ENCODE data around the gene YBEY. TPM values are rescaled to one million over a fixed set of nuclear protein-coding genes. Genes with fewer than 3 reads are reported as not detected.

The YBEY gene
- total RNA-seq, 2 donors from 2014 or later, result 8.1 to 10.9 TPM

DNA sequence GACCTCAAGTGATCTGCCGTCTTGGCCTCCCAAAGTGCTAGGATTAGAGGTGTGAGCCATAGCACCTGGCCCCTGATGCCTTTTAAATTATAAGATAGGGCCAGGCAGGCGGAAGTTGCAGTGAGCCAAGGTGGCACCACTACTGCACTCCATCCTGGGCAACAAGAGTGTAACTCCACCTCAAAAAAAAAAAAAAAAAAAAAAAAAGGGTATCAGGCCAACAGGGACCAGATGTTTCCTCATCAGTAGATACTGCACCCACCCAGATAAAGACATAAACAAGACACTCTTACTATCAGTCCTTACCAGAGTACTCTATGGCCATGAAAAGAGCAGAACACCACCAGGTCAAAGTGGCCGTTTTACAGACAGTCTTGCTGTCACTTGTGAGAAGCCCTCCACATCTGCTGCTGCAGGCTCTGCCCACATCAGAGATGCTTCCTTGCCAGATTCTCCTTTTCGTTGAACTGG is 34.2 kb downstream of the YBEY start:
- Mint-ChIP-seq H3K27ac (no peak overlapping the region), H3K4me1 (ENCODE audit: low read depth in 2 of 2) (peaks cover 11 to 14% of the 10 kb centered on the region in 2 donors), H3K9me3 (no peaks in the 10 kb centered on the region), H3K4me3 (no peak overlapping the region), H3K27me3 (no peaks in the 10 kb centered on the region), H3K36me3 (no peaks in the 10 kb centered on the region)
- DNase-seq (ENCODE audit: low spot score) (no peak), ATAC-seq (no peak)

DNA sequence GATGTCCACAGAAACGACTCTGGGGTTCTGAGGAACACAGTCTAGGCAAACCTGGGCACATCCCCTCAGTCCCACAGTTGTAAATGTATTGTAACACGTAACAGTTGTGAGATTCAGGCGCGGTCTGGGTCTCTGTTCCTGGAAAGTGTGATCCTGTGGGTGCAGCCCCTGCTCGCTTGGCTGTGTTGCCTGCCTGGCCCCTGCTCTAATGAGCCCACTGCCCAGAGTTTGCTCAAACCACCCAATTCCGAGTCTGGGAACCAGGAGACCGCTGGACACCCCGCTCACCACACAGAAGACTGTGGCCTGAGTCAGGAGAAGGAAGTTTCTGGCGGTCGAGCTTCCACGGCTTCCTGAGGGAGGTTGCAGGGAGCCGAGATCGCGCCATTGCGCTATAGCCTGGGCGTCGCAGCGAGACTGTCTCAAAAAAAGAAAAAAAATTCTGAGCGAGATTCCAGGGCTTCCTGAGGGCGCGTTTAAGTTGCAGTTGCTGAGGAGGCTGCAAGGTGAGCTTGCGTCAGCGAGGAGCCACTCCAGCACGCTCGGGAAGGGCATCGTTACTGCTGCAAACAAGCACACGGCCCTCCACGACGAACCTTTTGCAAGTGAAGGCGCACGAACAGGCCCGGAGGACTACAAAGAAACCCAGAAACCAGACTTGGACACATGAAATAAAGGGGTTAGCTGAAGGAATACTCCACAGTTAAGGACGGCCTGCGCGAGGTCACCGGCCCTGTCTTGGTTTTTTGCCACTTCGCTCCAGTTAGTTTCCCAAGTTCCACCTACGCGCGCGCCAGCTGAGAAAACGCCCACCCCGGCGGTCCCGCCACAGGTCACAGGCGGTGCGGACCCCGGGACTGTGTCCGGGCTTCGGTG is 36.4 kb downstream of the YBEY start:
- DNase-seq (ENCODE audit: low spot score) (no peak), ATAC-seq (no peak)
- Mint-ChIP-seq H3K36me3 (peaks cover 6% of the 10 kb centered on the region), H3K27ac (peak overlapping the region; percentile 86 to 91), H3K27me3 (no peaks in the 10 kb centered on the region), H3K9me3 (no peaks in the 10 kb centered on the region), H3K4me1 (ENCODE audit: low read depth in 2 of 2) (peaks cover 20 to 24% of the 10 kb centered on the region in 2 donors), H3K4me3 (peak overlapping the region; percentile 86)

DNA sequence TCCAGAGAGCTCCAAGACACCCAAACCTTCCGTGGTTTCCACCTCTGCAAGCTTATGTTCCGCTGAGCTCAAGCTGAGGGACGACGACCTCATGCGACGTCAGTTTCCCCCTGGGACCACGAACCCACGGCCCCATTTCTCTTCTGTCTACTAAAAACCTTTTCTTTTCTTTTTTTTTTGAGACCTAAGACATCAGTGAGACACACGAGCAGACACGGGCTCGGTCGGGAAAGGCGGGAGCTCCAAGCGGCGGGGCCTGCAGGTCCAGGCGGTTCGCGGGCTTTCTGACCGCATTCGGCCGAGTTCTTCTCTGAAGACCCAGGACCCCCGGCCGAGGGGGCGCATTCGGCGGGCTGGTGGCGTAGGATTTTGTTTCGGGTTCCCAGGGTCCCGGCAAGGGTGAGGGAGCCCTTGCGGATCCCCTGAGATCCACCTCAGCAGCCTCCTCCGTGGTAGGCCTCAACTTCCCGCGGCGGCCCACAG is 37.1 kb downstream of the YBEY start:
- peaks cover 20 to 24% of the 10 kb centered on the region in 2 donors for H3K4me1 Mint-ChIP-seq (ENCODE audit: low read depth in 2 of 2)

GRCh38 chr21:46323710-46324389 is 37.7 kb downstream of the YBEY start, which contains the start of the genes C21orf58 and PCNT:
Gene C21orf58, minus strand, starts transcription at chr21:46323870. Its CDS starts 1,132 bp downstream, at chr21:46322738.
Gene PCNT, plus strand, starts transcription at chr21:46324156. Its CDS starts 73 bp downstream, at chr21:46324229.
- peaks cover 10% of the 10 kb centered on the region for H3K36me3 Mint-ChIP-seq
- ATAC-seq, result peak; percentile 91 to 94

More for the DNA sequence above, 37.1 kb downstream of the YBEY start:
- Mint-ChIP-seq H3K27ac (peak overlapping the region; percentile 86 to 91), H3K4me3 (peak overlapping the region; percentile 86), H3K27me3 (no peaks in the 10 kb centered on the region), H3K36me3 (peaks cover 9% of the 10 kb centered on the region), H3K9me3 (no peaks in the 10 kb centered on the region)
- DNase-seq (ENCODE audit: low spot score) (no peak), ATAC-seq (no peak)

DNA sequence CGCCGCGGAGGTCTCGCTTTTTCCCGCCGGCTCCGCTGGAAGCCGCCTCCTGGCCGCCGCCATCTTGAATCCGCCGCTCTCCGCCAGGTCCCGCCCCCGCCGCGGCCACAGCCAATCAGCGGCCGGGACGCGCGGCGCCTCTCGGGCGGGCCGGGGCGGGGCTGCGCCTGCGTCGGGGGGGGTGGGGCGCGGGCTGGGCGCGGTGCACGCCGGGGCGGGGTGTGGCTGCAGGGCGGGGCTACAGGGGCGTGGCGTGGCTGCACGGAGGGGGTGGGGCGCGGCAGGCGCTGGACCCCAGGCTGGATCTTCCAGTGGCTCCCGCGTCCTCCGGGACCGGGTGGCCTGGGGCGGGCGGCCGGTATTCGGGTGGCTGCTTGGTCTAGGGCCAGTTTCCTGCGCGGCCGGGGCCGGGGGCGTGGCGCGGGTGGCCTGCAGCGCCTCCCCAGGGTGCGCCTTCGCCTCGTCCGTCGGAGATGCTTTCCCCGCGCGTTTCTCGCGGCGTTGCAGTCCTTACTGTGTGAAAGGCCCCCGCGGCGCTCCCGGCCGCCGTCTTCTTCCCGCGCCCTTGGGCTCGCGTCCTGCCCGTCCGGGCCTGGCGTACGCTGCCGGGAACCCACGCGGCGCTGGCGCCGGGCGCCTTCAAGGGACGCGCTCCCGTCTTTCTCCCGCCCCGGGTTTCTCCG is 38.4 kb downstream of the YBEY start:
- no peaks in the 10 kb centered on the region for H3K9me3 Mint-ChIP-seq
- DNase-seq (ENCODE audit: low spot score) (peak; percentile 92), ATAC-seq (peak; percentile 90 to 91)
- H3K27me3 Mint-ChIP-seq, result no peaks in the 10 kb centered on the region
- H3K4me3 Mint-ChIP-seq, result peak overlapping the region; percentile 86
- peaks cover 10% of the 10 kb centered on the region for H3K36me3 Mint-ChIP-seq
- peak overlapping the region; percentile 86 to 91 for H3K27ac Mint-ChIP-seq
- H3K4me1 Mint-ChIP-seq (ENCODE audit: low read depth in 2 of 2), result peaks cover 20 to 24% of the 10 kb centered on the region in 2 donors

More at GRCh38 chr21:46323710-46324389, 37.7 kb downstream of the YBEY start, which contains the start of the genes C21orf58 and PCNT:
- DNase-seq (ENCODE audit: low spot score), result peak; percentile 99
- Mint-ChIP-seq H3K27me3 (no peaks in the 10 kb centered on the region), H3K9me3 (no peaks in the 10 kb centered on the region), H3K4me1 (ENCODE audit: low read depth in 2 of 2) (peaks cover 20 to 24% of the 10 kb centered on the region in 2 donors), H3K27ac (peak within 1 kb of the TSS; percentile 86 to 91), H3K4me3 (peak within 1 kb of the TSS; percentile 86)

DNA sequence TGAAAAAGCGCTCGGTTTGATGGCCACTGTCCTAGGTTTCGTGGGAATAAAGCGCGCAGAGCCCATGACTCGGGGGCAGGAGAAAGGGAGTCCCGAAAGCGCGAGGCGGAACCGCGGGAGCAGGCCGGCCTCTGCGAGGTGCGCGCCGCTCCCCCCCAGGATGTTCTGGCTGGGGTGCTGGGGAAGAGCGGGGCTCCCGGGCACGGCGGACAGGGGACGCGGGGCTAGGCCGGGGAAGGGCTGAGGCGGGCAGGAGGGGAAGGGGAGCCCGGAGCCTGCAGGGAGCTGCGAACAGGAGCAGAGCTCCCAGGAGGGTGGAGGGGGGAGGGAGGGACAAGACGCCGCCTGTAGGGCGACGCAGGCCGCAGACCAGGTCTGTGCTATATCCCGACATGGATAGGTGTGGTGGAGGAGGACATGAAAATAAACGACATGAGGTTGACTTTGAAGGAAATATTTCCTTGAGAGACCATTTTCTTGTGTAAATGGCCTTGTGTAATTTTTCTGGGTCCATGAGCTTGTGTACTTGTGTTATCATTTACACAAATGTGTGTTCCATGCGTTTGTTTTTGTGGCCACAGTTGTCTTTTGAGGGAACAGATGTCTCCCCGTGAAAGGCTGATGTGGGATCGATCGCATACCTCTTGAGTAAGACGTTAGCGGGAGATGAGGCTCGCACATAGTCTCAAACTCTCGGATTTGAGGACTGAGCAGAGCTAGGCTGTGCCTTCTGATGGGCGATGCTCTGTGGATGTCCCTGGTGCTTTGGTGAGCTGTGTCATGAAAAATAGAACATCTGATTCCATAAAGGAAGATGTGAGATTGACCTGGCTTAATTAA is 39.2 kb downstream of the YBEY start:
- DNase-seq (ENCODE audit: low spot score) (no peak), ATAC-seq (peak in 1 of 2 donors; percentile 15)
- Mint-ChIP-seq H3K27ac (peak overlapping the region; percentile 26 to 61), H3K36me3 (peaks cover 10% of the 10 kb centered on the region), H3K27me3 (no peaks in the 10 kb centered on the region), H3K9me3 (no peaks in the 10 kb centered on the region), H3K4me3 (peak overlapping the region; percentile 86), H3K4me1 (ENCODE audit: low read depth in 2 of 2) (peaks cover 20 to 24% of the 10 kb centered on the region in 2 donors)

GRCh38 chr21:46326110-46326703 is 40.1 kb downstream of the YBEY start:
- DNase-seq (ENCODE audit: low spot score) (no peak), ATAC-seq (no peak)
- Mint-ChIP-seq H3K9me3 (no peaks in the 10 kb centered on the region), H3K27me3 (no peaks in the 10 kb centered on the region), H3K4me3 (peak overlapping the region; percentile 86), H3K4me1 (ENCODE audit: low read depth in 2 of 2) (peaks cover 20 to 30% of the 10 kb centered on the region in 2 donors), H3K36me3 (peaks cover 17% of the 10 kb centered on the region), H3K27ac (peak overlapping the region in 1 of 2 donors; percentile 61)

DNA sequence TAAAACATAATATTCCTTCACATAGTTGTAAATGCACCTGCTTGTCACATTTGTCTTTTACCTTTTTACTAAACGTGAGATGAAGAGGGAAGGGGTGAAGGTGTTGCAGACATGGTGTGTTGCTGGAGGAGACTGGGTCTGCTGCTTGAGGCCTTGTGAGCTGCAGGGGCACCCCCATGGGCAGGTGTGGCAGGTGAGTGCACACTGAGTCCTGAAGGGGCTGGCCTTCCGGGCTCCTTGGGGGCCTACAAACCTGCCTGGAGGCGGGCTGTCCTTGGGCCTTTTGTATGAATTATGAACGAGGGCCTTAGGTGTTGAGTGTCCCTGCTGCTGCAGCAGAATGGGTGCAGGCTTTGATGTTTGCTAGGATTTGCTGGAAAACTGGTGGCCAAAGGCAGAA is 41.6 kb downstream of the YBEY start:
- ATAC-seq (no peak), DNase-seq (ENCODE audit: low spot score) (no peak)
- Mint-ChIP-seq H3K36me3 (peaks cover 17% of the 10 kb centered on the region), H3K27me3 (no peaks in the 10 kb centered on the region), H3K27ac (no peak overlapping the region), H3K4me3 (no peak overlapping the region), H3K4me1 (ENCODE audit: low read depth in 2 of 2) (peaks cover 13 to 22% of the 10 kb centered on the region in 2 donors), H3K9me3 (no peaks in the 10 kb centered on the region)

GRCh38 chr21:46328151-46328550 is 42.0 kb downstream of the YBEY start:
- peaks cover 17% of the 10 kb centered on the region for H3K36me3 Mint-ChIP-seq
- ATAC-seq, result no peak
- no peak for DNase-seq (ENCODE audit: low spot score)
- no peaks in the 10 kb centered on the region for H3K27me3 Mint-ChIP-seq
- no peak overlapping the region for H3K27ac Mint-ChIP-seq
- H3K4me1 Mint-ChIP-seq (ENCODE audit: low read depth in 2 of 2), result peaks cover 13 to 19% of the 10 kb centered on the region in 2 donors
- no peaks in the 10 kb centered on the region for H3K9me3 Mint-ChIP-seq
- no peak overlapping the region for H3K4me3 Mint-ChIP-seq

- no peaks in the 10 kb centered on the region for H3K27me3 Mint-ChIP-seq
- H3K4me3 Mint-ChIP-seq, result no peak overlapping the region
- H3K4me1 Mint-ChIP-seq (ENCODE audit: low read depth in 2 of 2), result peaks cover 13 to 18% of the 10 kb centered on the region in 2 donors
- no peak for DNase-seq (ENCODE audit: low spot score)
- no peak overlapping the region for H3K27ac Mint-ChIP-seq
- peaks cover 17% of the 10 kb centered on the region for H3K36me3 Mint-ChIP-seq
- H3K9me3 Mint-ChIP-seq, result no peaks in the 10 kb centered on the region
- ATAC-seq, result no peak
Observed at GRCh38 chr21:46329796-46330195, 43.7 kb downstream of the YBEY start.

DNA sequence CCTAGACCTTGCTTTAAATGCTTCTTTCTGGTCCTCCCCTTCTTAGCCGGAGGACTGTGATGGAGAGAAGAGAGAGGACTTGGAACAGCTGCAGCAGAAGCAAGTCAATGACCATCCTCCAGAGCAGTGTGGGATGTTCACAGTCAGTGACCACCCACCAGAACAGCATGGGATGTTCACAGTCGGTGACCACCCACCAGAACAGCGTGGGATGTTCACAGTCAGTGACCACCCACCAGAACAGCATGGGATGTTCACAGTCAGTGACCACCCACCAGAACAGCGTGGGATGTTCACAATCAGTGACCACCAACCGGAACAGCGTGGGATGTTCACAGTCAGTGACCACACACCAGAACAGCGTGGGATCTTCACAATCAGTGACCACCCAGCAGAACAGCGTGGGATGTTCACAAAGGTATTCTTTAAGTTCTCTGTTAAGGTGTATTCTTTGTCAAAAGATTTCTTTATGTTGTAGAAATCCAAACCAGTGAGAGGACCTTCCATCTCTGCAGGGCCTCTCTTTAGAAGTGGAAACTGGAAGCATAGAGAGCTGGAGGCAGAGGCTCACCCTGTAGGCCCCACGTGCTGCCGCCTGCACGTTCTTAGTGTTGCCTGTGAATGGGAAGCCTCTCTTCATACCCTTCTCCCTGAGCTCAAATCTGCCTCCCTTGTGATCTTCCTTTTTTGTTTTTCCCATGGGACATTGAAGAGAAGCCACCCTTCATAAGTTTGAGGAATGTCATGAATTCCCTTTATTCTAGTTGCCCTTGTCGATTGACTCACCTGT is 48.4 kb downstream of the YBEY start:
- no peak for DNase-seq (ENCODE audit: low spot score)
- H3K4me1 Mint-ChIP-seq (ENCODE audit: low read depth in 2 of 2), result peaks cover 6% of the 10 kb centered on the region in 2 donors
- peaks cover 29% of the 10 kb centered on the region for H3K36me3 Mint-ChIP-seq
- H3K9me3 Mint-ChIP-seq, result no peaks in the 10 kb centered on the region
- no peak overlapping the region for H3K27ac Mint-ChIP-seq
- no peak overlapping the region for H3K4me3 Mint-ChIP-seq
- no peak for ATAC-seq
- H3K27me3 Mint-ChIP-seq, result no peaks in the 10 kb centered on the region

GRCh38 chr21:46336603-46337002 is 50.5 kb downstream of the YBEY start:
- H3K36me3 Mint-ChIP-seq, result peaks cover 32% of the 10 kb centered on the region
- H3K27ac Mint-ChIP-seq, result no peak overlapping the region
- H3K4me3 Mint-ChIP-seq, result no peak overlapping the region
- ATAC-seq (no peak), DNase-seq (ENCODE audit: low spot score) (no peak)
- no peaks in the 10 kb centered on the region for H3K9me3 Mint-ChIP-seq
- peaks cover 6 to 7% of the 10 kb centered on the region in 2 donors for H3K4me1 Mint-ChIP-seq (ENCODE audit: low read depth in 2 of 2)
- H3K27me3 Mint-ChIP-seq, result no peaks in the 10 kb centered on the region
